Measurements from ENCODE around the gene PLCH1.

The PLCH1 gene

DNA sequence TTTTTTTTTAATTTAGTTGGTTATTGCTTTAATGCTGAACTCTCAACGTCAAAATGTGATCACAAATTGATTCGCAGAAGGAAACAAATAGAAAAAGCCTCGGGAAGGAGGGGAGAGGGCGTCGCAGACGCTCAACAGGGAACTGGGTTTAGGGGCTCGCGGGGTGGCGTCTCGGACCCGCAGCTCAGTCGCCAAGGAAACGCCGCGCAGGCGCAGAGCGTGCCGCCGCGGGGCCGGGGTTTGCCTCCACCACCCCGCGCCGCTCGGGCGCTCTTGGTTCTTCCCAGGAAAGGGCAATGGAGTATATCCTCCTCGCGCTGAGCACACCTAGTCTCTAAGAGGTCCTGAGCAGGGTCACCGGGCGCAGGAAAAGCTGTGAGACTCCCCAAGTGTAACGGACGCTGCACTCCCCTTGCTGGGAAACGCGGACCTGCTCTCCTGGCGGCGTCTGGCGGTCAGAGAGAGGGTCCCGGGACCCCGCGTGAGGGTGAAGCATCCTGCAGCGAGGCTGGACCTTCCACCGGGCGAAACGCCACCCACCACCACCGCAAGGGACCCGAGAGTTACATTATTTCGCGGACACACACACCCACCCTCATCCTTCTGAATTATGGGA lies 753 bp downstream of the PLCH1 start:
- DNase-seq = peak; percentile 62

DNA sequence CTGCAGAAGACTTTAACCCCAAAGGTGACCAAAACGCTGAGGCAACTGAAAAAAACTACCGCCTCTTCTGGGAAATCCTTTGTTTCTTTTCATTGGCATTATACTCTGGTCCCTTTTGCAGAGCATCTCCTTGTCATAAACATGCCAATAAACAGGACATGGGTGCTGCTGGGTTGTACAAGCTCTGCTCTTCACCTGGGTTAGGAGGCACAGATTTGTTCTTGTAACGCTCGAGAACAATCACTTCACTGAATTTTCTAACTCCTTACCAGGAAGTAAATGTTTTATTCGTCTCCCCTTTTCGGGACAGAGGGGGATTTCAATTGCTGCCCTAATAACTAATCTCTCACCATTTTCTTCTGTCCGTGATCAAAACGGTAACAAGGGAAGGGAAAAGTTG lies 1.3 kb downstream of the PLCH1 start:
- no peak for DNase-seq

DNA sequence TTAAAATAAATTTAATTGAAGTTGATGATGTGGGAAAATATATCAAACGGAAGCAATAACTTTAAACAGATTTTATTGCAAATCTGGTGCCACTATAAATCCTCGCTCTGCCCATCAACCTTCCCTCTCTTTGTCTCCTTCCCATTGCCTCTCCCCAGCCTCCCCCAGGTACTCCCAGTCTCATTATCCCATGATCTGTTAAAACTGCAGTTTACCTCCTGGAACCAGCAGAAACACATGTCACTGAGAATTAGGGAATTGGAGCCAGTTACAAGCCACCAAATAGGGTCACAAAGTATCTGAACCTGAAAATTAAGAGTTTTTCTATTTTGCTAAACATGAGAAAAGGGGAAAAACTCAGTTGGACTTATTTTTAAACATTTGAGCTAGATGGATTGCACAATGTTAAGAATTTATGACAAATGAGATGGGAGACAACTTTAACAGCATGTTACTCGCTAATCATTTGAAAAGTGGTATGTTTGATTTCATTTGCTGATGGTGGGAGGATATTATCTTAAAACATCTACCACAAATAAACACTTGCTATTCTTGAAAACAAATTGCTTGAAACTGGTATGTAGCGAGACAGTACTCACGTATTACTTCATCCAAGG lies 2.4 kb downstream of the PLCH1 start:
- no peak for DNase-seq

DNA sequence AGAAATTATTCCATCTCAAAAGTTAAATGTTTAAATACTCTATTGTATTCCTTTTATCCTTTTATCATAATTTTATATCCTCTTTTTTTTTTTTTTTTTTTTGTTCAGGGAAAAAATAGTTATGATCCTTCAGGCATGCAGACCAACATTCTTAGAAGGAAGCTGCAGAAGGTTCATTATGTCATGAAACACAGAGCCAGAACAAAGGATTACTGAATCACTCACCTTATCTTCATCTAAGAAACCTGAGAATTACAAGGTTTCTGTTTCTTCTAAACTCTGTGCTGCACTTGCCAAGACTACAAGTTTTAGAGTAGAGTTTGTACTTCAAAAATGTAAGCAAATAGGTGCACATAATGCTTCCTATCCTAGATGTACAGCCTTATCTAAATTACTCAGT lies 3.3 kb downstream of the PLCH1 start:
- no peak for DNase-seq

DNA sequence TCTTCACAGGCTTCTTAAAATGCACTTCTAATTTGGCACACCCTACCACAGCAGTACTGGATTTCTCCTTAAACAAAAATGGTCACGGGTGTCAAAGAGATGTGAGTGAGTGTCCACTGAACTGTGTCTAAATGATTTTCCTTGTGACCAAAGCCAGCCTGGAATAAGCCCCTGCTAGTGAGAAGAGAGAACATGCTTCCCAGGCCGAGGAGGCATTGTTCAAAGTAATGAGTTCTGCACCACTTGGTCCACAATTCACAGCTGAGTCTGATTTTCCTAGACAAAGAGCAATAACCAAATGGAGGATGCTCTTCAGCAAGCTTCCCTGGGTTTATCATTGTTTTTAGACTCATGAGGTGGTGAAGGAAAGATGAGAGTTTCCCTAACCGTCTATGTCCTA lies 3.8 kb downstream of the PLCH1 start:
- DNase-seq = peak; percentile 98

DNA sequence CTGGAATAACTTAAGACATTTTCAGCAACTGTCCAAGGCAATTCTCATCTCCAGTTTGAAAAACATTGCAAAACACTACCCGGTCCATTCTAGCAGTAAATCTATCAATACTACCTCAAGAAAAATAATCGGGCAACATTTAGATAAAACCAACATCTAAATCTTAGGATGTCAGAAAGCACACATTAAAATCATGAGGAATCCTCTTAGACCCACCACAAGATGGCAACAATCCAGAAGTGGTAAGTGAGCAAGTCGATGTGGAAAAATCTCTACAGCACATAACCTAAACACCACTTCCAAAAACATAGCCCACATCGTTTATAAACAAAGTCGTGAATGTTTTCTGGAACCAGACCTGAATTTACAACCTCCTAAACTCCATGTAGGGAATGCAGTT lies 5.7 kb downstream of the PLCH1 start:
- DNase-seq = no peak

DNA sequence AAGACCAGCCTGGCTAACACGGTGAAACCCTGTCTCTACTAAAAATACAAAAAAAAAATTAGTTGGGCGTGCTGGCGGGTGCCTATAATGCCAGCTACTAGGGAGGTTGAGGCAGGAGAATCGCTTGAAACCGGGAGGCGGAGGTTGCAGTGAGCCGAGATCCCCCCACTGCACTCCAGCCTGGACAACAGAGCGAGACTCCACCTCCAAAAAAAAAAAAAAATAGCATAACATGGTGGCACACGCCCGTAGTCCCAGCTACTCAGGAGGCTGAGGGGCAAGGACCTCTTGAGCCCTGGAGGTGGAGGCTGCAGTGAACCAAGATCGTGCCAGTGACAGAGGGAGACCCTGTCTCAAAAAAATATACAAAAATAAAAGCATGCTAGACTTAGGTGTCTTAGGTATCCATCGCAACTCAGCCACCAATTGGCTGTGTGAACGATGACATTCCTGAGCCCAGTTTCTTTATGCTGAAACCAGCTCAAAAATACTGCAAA lies 6.2 kb downstream of the PLCH1 start:
- DNase-seq = no peak

DNA sequence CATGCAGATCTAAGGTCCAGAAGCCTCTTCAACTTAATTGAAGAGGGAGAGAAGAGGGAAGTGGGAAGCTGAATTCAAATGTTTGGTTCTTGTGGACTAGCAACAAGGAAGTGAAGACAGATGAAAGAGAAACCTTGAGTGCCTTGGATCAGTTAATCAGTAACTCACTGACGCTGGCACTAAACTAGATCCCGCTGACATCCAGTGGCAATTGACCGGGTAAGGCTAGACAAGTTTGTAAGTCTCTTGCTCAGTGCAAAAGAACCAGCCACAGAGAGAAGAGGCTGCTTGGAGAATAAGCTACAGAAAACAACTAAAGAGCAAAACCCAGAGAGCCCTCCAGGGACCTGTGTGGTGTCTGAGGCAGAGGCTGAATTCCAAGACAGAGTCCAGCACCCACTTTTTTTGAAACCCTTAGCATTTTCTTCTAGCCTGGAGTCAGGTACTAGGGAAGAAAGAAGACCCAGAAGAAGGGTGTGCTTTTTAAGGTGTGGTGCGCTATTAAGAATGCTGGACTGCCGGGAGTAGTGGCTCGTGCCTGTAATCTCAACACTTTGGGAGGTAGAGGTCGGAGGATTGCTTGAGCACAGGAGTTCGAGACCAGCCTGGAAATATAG lies 6.9 kb downstream of the PLCH1 start:
- peak; percentile 54 for DNase-seq

DNA sequence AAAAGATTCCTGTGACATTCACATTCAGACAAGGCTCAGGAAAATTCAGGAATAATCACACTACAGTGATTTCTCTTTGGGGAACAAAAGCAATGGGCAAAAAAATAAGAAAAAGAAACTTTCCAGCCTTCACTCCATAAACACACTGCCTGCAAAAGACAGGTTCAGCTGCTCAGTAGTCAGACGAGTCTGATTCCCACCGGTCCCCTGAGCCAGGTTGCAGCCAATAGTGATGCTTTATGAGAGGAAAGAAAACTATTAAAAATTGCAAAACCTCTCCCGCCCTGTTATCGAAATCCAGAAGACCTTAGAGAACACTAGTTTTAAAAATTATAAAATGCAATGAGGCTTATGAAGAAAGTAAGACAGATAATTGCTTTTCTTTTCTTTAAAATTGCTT lies 8.5 kb downstream of the PLCH1 start:
- no peak for DNase-seq

DNA sequence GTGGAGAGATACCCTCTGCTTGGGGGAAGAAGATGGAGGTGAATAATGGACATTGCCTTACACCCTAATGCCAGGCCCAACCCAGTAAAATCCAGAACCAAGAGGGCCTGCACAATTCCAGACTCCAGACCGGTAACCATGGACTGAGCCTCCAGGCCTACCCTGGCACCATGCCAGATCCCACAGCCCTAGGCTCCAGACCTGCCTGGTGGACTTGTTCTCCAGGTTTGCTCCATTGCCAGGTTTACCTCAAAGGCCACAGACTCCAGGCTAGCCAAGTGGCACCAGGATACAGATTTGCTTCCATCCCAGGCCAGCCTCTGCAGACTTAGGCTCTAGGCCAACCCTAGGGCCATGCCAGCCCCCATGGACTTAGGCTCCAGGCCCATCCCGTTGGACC lies 14.0 kb downstream of the PLCH1 start:
- no peak for DNase-seq

DNA sequence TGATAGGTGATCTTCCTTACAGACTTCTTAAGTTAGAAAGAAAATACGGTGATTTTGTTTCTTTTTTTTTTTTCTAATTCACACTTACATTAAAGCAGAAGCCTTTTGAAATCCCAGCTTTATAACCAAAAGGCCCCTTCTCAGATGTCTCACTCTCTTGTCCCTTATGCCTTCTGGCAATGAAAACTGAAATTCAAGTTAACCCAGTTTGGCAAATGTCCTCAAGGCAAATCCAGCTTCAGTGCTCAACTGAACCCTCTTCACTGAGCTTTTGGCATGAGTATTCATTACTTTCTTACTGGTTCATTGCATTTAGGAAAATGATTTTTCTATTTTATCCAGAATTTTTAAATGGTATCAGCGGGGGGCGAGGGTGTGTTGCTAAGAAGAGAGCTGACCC lies 17.0 kb downstream of the PLCH1 start:
- no peak for DNase-seq

DNA sequence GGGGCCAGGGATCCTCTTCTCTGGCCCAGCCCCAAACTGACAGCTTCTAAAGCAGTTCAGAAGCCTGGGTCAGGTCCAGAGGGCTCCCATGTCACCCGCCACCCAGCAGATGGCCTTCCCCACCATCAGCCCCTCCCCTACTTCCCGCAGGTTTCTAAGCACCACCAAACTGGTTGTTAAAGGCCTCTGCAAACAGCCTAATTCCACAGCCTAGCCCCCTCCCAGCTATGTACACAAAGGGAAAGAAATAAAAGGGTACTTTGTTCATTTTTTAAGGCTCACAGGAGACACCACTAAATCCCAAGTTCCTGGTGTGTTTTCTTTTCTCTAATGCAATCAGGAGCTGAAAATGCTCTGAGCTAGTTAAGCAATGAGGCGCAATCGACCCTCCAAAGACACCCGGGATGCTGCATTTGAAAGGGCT lies 30.6 kb downstream of the PLCH1 start:
- peak; percentile 62 for DNase-seq

DNA sequence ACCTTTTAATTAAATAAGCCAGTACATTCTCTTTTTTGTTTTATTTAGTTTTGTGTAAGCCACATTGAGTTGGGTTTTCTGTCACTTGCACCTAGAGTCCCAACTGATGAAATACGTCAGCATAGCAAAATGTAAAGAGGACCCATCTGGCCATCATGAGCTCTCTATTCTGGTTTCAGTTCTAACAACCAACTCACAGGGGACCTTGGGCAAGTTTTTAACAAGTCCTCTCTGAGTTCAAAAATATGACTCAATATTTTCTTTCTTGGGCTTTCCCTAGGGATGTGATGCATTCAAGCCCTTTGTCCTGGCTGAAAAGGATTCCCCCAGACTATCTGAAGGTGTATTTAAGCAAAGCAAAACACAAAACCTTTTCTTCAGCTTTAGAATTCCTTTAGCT lies 32.9 kb downstream of the PLCH1 start:
- no peak for DNase-seq

DNA sequence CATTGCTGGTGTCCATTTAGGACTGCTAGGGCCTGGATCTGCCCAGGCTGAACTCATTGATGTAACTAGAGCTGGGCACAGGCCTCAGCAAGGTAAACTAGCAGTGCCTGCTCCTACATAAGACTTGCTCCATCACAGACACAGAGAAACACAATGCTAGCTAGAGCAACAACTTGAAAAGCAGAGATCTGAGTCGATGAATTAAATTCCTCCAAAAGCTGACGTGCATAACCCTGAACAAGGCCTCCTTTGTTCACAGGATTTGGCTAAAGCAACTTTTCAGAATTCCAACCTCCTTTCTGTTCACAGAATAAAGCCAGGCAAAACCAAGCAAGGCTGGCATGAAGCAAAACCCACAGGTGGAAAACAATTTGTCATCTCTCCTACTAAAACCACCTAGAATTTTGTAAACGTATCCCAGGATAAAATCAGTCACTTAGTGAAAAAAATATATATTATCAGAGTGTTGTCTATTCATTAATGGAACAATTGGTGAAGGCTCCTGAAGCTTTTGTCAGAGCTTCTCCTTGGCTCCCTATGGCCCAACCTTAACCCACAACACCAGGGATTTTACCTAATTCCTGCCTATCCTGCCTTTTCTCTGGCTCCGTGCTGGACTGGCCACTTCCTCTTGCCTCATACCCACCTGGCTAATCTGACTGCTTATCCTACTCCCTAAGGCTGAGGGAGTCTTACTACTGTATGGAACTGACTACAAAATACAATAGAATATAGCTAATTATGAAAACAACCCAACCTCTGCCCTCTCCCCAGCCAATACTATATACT lies 39.9 kb downstream of the PLCH1 start:
- DNase-seq = peak; percentile 63

DNA sequence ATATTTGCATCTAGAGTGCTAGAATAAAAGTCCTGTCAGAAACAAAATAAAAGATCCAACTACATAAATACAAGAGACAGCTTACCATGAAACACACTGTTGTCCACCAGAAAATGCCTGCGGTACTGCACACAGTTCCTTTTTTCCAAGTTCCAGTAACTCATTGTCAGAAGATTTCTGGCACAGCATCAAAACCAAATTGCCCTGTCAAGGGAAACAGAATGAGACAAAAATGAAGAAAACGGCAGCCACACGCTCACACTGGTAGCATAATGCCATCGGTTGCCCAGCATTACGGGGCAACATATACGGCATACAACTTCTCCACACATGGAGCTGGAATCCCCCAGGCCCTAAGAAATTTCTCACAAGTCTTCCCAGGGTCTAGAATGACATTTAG lies 40.8 kb downstream of the PLCH1 start:
- DNase-seq = no peak

DNA sequence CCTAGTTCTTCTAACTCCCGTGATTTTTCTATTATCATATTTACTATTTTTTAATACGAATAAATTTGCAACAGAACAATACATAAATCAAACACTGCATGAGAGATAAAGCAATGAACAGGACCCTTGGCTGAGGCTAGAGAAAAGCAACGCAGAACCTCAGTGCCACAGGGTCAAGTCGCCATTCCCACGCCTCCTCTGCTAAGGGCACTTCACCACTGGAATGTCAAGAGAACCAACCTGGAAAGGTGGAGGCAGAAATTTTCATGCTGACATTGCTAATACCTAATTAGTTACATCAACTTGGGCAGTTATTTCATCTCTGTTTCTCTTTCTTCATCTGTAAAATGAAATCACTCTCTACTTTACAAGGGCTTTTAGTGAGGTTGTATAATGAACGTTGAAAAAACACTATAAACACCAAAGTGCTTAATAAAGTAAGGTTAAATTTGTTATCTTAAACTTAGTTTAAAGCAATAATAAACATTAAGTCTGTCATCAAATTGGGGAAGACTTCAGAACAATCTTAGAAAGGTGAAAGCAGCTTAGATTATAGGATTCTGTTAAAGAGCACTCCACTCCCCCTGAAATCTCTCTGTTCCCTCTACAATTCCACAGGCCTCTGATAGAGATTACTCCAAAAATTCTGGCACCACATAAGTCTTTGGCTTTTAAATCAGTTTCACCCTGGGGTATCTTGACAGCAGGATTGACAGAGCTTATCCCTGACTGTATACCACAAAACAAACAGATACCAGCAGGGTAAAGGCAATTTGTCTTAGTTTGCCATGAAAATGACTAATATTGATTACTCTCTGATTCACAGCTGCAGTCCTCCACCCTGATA lies 41.9 kb downstream of the PLCH1 start:
- DNase-seq = no peak

DNA sequence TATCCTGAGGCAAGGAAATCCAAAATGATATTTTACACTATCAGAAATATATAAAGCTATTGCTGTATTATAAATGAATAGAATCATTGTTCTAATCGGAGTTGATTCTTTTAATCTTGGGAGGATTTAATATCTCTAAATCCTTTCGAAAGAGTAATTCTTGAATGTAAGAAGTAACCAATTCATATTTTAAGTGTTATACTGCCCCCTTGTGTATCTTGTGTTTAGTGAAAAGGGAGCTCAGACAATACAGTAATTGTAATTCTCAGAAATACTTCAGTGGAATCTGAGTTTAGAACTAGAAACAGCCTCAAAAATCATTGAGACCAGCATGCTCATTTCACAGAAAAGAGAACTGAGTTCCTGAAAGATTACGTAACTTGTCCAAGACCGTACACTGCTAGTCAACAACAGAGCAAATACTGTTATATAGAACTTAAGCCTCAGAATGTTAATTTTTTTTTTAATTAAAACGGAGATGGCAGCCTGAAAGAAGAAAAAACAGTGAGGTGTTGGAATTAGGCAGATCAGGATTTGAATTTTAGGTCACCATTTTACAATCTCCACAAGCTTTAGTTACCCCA lies 42.9 kb downstream of the PLCH1 start:
- DNase-seq = peak; percentile 61

DNA sequence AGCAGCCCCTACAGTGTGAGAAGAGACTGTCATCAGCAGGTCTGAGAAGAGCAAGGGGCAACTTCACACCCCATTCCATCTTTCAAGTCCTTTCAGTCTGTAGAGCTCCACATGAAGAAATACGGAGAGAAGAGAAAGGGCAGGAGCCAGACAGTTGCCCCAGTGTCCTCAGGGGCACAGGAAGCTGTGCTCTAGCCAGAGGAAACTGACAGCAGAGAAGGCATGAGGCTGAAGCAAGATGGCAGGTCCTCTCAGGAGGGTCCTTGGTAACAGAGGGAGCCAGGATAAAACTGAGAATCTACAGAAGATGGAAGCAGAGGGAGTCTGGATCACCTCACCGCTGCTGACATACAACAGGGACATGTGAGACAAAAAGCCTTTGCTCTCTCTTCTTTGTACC lies 47.3 kb downstream of the PLCH1 start:
- DNase-seq = no peak

DNA sequence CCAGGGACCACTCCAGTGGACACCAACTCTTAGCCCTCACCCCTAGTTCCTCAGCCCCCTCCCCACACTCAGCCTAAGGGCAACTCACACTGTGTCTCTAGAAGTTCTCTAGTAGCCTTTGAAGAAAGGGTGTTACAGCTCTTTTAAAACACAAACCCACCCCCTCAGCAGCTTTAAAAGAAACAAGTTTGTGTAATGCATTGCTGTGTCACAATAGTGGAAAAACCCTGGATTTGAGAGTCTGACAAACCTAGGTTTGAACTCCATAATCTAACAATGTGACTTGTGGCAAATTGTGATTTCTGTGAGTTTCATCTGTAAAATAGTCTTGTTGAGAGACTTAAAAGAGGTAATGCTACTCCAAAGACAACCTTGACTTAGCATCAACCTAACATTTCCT lies 54.0 kb downstream of the PLCH1 start:
- DNase-seq = no peak

DNA sequence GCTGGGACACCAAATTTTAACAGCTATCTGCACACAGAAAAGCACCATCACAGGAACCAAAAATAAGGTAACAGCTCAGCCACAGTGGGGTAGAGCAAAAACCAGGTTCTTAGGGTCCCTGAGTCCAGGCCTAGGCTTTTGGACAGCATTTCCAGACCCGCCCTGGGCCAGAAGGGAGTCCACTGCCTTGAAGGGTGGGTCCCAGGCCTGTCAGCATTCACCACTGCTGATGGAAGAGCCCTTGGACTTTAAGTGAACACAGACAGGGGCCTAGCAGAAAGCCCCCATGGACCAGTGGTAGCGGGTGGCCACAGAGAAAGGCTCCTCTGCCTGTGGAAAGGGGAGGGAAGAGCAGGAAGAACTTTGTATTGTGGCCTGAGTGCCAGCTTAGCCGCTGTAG lies 56.4 kb downstream of the PLCH1 start:
- no peak for DNase-seq

DNA sequence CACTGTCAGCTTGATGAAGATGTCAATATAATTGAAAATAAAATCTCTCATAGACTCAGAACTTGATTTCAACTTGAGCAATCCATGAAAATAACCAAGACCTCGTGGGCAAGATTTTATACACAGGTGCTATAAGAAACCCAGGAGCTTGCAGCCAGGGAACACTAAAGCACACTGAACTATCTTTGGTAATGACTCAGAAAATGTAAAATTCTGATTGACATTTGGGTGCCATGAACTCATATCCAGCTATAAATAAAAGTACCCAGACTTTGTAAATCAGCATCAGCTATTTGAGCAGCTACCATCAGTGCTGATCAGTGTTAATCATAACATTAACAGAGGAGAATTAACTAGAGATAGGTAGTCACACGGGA lies 61.5 kb downstream of the PLCH1 start:
- DNase-seq = no peak
